Vagina (tissue), 2 donors: ENCODE measurements around the gene GNAQ.

Experiments used
- CTCF ChIP-seq, 3 experiments: fragments of 450-650 bp in 2 of 3; fragments of 200-600 bp in 1 of 3; sonication (generic) in 1 of 3; IDR thresholded peaks; one replicate each; pipeline ENCODE4 v1.5.1; 2017 to 2019; ENCODE audit warnings: antibody characterized with exemption in 3 of 3, mild to moderate bottlenecking in 2 of 3, moderate library complexity in 2 of 3
- POLR2A ChIP-seq, 2 donors: fragments of 450-650 bp; IDR thresholded peaks; one replicate each; pipeline ENCODE4 v1.6.1; 2017; ENCODE audit warnings: antibody characterized with exemption in 2 of 2, mild to moderate bottlenecking in 2 of 2, moderate library complexity in 2 of 2
- POLR2AphosphoS5 ChIP-seq, 2 donors: sonication (generic); formaldehyde crosslinking; IDR thresholded peaks; one replicate each; pipeline ENCODE4 v1.9.0; 2017; ENCODE audit warnings: antibody characterized with exemption in 2 of 2, mild to moderate bottlenecking in 2 of 2, low read depth in 1 of 2; ENCODE audit not compliant: insufficient read depth in 1 of 2

GRCh38 chr9:78014776-78015175 is 16.8 kb downstream of the GNAQ start:
- no peak for TF ChIP-seq CTCF (IDR thresholded peaks at IDR 0.05)
- TF ChIP-seq POLR2A (IDR thresholded peaks at IDR 0.05) = no peak
- no peak for TF ChIP-seq POLR2AphosphoS5 (IDR thresholded peaks at IDR 0.05; ENCODE audit: insufficient read depth in 1 of 2, low read depth in 1 of 2)
